Left renal pelvis (tissue), 4 donors: ENCODE measurements around the gene CHKB. TPM values are rescaled to one million over a fixed set of nuclear protein-coding genes. Genes with fewer than 3 reads are reported as not detected.
"Not testable (repeated sequence)": the region's sequence is repeated elsewhere in the genome, so short reads cannot be mapped to it uniquely, and the experiment has no call there.

ENCODE experiments used
- DNase-seq, 4 donors: peaks; one replicate each; pipeline ENCODE4 v3.0.0-alpha.2; 2013; ENCODE audit warnings: low read depth in 4 of 4, low spot score in 3 of 4
- polyA plus RNA-seq, 4 donors: library from polyadenylated mRNA; unstranded; fragments of 120-200 nt; gene quantifications; one replicate each; pipeline ENCODE4 v1.2.1, GENCODE V29; 2013; ENCODE audit not compliant: insufficient read length in 4 of 4

The CHKB gene
- polyA plus RNA-seq, 4 donors: 71.6 to 88.6 (median 81.1) TPM

GRCh38 chr22:50556703-50557102, 25.9 kb downstream of the CHKB start:
- no peak for DNase-seq

DNA sequence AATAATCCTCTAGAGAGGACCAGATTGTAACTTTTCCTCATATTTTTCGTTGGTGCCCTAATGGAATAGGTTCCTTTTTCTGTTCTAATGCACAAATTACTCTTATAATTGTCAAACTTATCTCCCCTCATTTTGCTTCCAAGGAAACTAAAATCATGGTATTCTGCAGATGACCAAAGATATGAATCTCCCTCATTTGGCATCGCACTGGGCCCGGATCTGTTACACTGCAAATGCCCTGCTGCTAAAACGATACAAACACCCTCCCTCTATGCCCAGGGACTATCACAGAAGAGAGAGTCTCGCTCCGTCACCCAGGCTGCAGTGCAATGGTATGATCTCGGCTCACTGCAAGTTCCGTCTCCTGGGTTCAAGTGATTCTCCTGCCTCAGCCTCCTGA, 29.3 kb downstream of the CHKB start:
- DNase-seq: no peak

DNA sequence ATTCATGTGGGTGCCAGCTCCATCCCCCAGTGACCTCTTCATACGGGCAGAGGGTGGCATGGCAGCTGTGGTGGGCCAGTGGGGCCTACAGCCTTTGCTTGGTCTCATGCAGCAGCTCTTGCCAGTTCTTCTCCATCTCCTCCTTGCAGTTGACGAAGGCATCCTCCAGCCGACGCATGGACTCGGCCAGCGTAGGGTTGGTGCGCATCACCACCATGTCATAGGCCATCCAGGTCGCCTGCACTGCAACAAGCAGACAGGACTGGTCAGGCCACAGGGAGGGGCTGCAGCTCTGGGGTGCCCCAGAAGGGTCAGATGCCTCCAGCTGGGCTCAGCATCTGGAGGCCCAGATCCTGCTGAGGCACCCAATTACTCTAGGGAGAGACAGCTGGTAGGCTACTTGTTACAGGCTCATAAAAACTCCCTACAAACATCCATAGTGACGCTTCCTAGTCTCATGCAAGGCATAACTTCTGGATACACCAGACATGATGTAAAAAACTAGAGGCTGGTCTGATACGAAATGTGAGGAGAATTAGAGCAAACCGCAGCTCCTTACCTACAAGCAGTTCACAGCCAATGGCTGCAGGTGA, 31.4 kb downstream of the CHKB start:
- DNase-seq: no peak

GRCh38 chr22:50550395-50550794, 32.3 kb downstream of the CHKB start:
- DNase-seq: no peak

DNA sequence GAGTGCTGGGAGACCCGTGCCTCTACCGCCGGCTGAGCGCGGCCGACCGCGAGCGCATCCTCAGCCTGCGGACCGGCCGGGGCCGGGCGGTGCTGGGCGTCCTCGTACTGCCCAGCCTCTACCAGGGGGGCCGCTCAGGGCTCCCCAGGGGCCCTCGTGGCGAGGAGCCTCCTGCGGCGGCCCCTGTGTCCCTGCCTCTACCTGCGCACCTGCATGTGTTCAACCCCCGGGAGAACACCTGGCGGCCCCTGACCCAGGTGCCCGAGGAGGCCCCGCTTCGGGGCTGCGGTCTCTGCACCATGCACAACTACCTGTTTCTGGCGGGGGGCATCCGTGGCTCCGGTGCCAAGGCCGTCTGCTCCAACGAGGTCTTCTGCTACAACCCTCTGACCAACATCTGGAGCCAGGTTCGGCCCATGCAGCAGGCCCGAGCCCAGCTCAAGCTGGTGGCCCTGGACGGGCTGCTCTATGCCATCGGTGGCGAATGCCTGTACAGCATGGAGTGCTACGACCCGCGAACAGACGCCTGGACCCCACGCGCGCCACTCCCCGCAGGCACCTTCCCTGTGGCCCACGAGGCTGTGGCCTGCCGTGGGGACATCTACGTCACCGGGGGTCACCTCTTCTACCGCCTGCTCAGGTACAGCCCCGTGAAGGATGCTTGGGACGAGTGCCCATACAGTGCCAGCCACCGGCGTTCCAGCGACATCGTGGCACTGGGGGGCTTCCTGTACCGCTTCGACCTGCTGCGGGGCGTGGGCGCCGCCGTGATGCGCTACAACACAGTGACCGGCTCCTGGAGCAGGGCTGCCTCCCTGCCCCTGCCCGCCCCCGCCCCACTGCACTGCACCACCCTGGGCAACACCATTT, 33.5 kb downstream of the CHKB start:
- DNase-seq: no peak

DNA sequence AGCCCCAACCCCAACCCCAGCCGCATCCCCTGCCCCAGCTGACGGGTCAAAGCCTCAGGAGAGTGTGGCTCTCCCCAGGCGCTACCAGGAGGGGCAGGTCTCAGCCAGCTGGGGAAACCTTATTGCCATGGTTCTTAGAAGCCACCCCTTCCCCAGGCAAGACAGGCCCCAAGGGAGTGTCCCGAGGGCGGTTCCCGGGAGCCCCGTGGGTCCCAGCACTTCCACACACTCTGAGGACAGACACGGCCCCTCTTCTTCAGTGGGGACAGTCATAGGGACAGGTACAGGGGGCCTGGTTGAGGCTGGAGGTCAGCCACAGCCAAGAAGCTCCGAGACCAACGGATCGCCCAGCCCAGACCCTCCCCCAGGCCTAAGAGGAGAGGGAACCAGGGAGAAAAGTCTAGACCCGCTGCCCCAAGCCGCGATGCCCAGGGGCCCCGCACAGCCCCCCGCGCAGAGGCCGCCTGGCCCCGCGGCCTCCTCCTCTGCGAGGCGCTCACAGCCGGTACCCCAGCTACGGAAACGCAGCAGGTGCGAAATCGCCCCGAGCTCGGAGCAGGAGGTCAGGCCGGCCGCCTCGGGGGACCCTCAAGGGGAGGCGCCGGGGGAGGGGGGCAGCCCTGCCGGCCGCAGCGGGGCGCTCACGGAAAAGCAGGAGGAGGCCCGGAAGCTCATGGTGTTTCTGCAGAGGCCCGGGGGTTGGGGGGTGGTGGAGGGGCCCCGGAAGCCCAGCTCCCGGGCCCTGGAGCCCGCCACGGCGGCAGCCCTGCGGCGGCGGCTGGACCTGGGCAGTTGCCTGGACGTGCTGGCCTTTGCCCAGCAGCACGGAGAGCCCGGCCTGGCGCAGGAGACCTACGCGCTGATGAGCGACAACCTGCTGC, 34.4 kb downstream of the CHKB start:
- no peak for DNase-seq

- no peak for DNase-seq
Observed at GRCh38 chr22:50547263-50547985, 35.2 kb downstream of the CHKB start.

DNA sequence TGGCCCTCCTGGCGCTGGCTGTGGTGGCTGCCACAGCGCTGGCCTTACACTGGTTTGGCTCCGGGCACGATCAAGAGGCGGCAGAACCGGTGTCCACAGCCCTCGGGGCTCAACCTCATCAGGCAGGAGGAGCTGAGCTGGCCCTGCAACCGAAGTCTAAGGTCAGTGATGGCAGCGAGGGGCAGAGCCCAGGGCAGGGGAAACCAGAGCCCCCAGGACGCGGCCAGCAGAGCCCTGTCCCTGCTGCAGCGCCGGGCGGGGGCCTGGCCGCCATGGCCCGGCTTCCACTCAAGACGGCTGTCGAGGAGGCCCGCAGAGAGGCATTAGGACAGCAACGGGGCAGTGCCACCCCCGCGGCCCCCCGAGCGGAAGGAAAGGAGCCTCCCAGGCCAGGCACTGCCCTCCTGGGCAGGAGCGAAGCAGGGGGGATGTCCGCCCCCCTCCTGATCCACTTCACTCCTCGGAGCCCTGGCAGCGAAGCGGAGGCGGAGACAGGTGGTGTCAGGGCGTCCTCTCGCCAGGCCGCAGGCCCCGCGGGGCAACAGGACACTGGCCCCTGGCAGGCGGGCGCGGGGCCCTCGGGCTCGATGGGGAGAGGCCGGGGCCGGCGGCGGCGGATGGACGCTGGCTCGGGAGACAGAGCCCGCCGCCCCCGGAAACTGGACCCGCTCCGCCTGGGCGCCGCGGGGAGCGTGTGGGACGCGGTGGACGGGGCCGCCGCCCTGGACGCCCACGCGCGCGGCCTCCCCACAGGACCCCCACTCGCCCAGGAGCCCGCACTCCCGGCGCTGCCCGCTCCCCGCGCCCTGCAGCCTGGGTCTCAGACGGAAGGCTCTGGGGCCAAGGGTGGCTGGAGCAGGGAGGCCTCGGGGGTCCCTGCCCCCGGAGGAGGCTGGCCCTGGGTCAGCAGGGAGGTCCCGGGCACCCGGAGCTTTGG, 36.1 kb downstream of the CHKB start:
- DNase-seq: no peak

GRCh38 chr22:50545522-50546325, 36.9 kb downstream of the CHKB start, which contains the start of gene KLHDC7B:
Gene KLHDC7B, plus strand, starts transcription at chr22:50545899. Its CDS starts 345 bp downstream, at chr22:50546244.
- DNase-seq: no peak

DNA sequence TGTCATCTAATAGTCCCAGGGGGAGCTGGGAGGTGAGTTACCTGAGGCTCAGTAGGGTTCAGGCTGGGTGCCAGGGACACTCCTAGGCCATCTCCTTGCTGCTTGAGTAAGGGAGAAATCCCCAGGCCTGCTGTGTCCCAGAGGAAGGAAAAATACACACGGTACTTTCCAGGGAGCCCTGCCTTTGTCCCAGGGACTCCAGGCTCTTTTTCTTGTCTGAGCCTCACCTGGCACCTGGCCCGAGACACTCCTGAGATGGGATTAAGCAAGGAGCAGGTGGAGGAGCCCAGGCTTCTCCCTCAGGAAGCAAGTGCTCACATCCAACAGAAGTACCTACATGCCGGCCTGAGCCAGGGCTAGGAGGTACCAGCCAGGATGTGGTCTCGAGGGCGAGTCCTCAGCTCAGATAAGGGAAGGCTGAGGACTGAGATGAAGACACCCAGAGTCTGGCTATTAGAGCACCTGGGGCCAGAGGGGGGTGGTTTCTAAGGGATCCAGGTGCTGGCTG, 37.8 kb downstream of the CHKB start:
- DNase-seq: no peak

DNA sequence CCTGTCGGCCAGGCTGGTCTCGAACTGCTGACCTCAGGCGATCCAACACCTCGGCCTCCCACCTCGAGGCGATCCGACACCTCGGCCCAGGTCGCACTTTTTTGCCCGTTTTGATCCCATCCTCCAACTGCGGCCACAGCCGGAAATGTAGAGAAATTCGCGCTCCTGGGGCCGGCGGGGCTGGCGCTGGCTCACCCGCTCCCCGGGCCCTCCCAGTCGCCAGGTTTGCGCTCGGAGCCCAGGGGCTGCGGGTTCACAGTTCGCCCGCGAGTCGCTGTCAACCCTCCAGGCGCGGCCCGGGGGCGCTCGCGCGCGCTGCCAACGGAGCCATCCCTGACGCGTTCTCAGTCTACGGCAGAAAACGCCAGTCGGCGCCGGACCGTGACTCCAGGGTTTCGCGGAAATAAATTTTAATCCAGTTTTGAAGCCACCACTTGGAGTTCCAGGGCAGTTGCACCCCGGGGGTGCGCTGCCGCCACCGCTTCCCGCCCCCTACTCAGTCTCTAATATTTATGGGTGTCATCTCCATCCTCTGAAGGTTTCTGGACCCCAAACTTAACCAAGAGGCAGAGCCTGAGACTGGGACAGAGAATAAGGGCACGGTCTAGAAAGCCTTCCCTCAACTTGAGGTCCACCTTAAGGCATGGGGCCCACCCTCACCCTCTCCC, 38.4 kb downstream of the CHKB start:
- DNase-seq: no peak

DNA sequence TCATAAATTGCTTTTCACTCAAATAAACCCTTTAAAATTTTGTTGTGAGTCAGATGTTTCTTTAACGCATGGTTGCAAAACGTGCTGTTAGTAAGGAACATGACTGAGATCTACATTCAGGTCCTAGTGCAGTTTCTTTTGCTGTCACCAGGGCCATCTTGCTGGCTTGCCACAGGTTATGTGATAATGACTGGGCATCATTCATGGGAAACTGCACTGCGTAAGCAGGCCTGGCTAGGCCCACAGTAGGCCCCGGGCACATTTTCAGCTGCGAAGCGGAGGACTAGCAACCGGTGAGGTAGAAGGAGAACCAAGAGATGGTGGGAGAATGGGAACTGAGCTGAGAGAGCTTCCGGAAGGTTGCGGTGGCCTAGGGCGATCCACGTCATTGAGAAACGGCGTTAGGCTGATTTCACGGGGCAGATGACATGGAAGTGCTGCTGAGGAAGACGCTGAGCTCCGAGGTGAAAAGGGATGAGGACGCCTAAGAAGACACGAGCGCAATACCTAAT, 40.2 kb downstream of the CHKB start:
- no peak for DNase-seq

- not testable (repeated sequence) for DNase-seq
Observed at GRCh38 chr22:50541667-50542026, 41.0 kb downstream of the CHKB start.

- no peak for DNase-seq
Observed at GRCh38 chr22:50540381-50540780, 42.3 kb downstream of the CHKB start.

DNA sequence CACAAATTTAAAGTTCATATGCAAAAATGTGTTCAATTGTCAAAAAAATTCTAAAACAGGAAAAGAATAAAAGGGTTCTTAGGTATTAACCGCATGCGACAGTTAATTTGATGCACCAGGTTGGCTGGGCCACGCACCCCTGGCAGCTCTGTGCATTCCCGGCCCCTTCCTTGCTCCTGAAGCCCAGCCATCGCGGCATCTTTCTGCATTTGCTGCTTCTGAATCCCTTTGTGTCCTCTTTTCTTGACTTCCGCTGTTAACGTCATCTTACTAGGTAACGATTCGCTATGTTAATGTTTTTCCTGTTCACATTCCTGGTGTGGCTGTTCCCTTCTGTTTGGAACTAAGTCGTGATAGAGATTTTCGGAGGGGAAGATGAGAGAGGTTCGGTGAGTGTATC, 44.9 kb downstream of the CHKB start:
- DNase-seq: no peak

- no peak for DNase-seq
Observed at GRCh38 chr22:50536226-50536625, 46.4 kb downstream of the CHKB start.

- no peak for DNase-seq
Observed at GRCh38 chr22:50535113-50535512, 47.5 kb downstream of the CHKB start.
